Left forelimb (tissue), 1 donor: Measurements from ENCODE around the gene CA11.
"Not testable (repeated sequence)": the region's sequence is repeated elsewhere in the genome, so short reads cannot be mapped to it uniquely, and the experiment has no call there.

Source experiments
- DNase-seq: peaks from one replicate; pipeline ENCODE4 v3.0.0-alpha.2; 2018; ENCODE audit warnings: low spot score

CA11 gene

DNA sequence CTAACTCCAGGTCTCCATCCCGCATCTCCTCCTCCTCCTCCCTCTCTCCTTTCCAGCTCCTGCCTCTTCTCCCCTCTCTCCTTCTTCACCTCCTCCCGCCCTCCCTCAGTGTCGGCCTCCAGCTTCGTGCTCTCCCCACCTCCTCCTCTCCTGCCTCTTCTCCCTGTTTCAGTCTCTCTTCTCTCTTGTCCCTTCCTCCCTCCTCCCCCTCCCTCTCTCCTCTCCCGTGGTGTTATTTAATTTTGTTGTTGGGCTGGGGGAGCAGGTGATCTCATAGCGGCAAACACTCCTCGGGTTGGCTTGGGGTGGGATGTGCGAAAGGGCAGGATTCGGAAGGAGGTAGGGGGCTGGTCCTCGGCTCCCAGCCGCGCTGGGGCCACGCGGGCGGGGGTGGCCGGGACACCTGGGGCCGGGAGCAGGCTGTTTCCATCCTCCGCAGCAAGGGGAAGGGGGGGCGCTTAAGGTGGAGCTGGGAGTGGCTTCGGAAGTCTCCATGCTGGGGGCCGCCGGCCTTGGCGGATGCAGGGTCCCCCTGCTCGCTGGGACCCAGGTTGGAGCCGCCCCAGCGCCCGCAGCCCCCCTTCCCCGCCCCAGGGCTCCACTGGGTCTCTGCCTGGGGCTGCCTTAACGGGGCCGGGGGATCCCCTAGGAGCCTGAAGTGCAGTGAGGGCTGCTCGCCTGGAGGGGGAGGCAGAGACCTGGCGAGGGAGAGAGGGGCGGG, at the start of gene CA11:
Gene CA11, minus strand, starts transcription at position 187 of the 721 bp plus-strand sequence. CDS start 555 bp downstream, outside the sequence.
- peak; percentile 97 for DNase-seq

DNA sequence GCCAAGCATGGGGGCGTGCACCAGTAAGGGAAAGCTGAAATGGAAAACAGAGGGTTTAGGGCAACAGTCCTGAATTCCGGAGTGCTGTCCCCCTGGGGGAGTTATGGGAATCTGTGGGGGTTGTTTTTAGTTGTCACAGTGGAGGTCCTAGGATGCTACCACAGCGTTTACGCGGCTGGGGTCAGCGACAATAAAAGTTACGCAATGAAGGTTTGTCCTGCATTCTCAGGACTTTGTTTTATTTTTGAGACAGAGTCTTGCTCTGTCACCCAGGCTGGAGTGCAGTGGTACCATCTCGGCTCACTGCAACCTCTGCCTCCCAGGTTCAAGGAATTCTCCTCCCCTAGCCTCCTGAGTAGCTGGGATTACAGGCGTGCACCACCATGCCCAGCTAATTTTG, 47.6 kb upstream of the CA11 start:
- DNase-seq, result not testable (repeated sequence)

DNA sequence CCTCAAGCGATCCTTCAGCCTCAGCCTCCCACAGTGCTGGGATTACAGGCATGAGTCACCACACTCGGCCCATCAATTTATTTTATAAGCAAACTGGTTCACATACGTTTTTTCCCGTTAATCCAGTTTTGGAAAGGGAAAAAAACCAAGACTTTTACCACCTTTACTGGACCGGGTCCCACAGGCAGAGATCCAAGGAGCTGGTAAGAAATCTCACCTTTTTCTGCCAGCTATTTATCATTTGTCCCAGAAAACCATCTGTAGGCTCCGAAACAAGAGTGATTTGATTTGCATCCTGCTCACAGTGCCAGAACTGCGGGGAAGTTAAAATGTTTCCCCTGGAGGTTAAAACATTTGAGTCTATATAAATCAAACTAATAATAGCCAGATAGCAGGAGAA, 43.5 kb upstream of the CA11 start:
- no peak for DNase-seq

DNA sequence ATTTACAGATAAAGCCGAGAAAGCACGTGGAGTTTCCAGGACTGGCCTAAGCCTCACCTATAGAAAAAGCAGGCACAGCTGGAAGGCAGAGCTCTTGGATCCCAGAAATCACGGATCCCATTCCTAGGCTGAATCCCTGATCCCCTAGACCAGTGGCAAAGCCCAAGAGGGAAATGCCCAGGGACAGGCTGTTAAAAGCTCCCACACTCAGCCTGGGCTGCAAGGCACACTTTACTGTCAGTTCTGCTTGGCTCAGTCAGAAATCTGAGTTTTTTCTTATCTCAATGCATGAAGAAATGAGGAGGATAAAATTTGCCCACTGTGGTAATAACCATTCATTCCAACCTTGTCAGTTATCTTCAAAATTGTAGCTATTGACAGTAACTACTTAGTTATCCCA, 41.8 kb upstream of the CA11 start:
- no peak for DNase-seq

DNA sequence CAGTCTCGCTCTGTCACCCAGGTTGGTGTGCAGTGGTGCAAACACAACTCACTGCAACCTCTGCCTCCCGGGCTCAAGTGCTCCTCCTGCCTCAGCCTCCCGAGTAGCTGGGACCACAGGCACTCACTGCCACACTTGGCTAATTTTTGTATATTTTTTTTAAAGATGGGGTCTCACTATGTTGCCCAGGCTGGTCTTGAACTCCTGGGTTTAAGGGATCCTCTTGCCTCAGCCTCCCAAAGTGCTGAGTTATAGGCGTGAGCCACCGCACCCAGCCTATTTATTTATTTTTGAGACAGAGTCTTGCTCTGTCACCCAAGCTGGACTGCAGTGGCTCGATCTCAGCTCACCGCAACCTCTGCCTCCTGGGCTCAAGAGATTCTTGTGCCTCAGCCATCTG, 40.6 kb upstream of the CA11 start:
- DNase-seq, result not testable (repeated sequence)

DNA sequence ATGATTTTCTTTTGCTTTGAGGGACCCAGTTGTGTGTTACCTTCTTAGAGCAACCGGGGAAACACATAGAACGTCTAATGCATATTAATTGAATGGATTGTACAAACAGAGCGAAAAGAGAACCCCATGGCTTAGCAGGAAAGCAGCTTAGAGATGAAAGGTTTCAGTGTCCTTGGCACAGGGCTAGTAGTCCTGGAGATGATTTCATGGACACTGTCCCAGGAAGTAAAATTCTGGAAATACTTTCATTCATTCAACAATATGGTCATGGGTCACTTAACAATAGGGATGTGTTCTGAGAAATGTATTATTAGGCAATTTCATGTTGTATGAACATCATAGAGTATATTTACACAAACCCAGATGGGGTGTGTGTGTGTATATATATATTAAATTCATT, 40.1 kb upstream of the CA11 start:
- DNase-seq, result no peak

DNA sequence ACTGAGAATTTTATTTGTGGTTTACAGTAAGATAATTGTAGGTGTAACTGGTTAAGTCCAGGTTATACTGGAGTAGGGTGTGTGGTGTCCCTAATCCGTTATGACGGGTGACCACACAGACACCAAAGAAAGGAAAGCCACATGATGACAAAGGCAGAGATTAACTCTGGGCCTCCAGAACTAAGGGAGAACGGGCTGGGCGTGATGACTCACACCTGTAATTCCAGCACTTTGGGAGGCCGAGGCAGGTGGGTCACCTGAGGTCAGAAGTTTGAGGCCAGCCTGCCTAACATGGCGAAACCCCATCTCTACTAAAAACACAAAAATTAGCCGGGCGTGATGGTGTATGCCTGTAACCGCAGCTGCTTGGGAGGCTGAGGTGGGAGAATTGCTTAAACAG, 39.6 kb upstream of the CA11 start:
- DNase-seq, result no peak

DNA sequence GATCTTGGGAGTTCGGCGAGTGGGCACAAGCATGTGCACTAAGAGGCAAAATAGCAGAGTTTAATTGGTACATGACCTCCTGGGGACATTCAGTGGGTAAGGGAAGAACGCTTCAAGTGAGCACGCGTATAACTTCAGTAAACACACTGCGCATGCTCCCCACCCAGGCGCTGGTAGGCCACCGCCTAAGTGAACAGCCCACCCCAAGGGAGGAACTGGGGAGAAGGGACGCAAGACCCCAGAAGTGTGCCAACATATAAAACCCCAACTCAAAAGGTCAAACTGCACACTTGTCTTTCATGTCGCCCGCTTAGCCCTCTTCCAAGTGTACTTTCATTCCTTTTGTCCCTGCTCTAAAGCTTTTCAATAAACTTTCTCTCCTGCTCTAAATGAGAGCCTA, 37.4 kb upstream of the CA11 start:
- no peak for DNase-seq

DNA sequence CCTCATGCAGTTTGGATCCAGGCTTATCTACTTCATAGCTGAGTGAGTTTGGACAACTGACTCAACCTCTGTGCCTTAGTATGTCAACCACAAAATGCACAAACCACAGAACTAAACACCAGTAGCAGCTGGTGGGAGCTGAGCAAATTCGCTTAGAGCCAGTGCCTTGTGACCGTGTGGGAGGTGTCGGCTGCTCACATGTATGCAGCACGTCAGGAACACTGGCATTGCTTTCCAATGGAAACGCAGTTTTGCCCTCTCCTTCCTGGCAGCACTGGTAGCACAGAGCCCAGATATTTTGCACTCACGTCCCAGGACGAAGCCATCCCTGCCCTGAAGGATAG, 35.1 kb upstream of the CA11 start:
- no peak for DNase-seq

DNA sequence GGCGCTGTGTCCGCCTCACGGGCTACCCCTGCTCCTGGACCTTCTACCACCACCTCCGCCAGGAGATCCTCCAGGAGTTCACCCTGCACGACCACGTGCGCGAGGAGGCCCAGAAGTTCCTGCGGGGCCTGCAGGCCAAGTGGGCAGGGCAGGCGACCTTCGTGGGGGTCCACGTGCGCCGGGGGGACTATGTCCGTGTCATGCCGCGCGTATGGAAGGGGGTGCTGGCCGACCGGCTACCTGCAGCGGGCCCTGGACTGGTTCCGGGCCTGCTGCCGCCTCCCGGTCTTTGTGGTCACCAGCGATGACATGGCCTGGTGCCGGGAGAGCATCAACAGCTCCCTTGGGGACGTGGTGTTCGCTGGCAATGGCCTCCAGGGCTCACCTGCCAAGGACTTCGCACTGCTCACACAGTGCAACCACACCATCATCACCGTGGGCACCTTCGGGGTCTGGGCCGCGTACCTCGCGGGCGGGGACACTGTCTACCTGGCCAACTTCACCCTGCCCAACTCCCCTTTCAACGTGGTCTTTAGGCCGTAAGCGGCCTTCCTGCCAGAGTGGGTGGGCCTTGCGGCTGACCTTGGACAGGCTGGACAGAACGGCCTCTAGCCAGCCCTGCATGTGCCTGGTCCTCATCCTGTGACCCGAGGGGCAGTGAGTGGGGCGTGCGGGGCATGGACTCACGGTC, 34.6 kb upstream of the CA11 start:
- DNase-seq, result no peak

DNA sequence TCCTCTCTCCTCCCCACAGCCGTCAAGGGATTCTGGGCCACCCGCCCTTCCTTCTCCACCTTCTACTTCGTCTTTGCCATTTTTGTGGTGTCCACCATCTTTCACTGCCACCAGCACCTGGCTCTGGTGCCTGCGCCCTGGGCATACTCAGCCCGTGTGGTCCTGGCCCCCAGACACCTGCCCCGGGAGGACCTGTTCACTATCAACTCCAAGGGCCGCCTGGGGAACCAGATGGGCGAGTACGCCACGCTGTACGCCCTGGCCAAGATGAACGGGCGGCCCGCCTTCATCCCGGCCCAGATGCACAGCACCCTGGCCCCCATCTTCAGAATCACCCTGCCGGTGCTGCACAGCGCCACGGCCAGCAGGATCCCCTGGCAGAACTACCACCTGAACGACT, 34.0 kb upstream of the CA11 start:
- DNase-seq, result not testable (repeated sequence)

DNA sequence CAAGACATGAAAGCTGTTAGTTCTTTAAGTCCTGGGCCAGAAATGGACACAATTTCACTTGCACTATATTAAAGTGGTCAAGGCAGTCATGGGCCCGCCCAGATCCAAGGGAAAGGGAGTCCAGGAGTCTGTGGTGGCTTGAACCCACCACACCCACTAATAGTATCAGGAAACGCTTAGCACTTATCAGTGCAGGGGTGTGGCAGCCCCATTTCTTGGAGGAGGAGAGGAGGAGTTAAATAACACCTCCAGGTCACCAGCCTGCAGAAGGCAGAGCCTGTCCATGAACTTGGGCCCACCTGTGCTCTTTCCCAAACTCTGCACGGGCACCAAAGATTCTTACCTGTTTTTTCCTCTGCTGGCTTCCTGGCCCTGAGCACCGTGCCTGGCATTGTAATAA, 32.2 kb upstream of the CA11 start:
- DNase-seq, result no peak

DNA sequence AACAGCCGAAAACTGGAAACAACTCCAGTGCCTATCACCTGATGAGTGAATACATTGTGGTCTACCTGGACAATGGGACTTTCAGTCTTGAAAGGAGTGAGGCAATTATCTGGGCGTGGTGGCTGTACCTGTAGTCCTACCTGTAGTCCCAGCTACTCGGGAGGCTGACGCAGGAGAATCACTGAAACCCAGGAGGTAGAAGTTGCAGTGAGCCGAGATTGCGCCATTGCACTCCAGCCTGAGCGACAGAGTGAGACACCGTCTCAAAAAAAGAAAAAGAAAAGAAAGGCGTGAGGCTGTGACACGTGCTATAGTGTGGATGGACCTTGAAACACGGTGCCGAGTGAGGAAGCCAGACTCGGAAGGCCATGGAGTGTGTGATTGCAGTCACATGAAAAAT, 30.9 kb upstream of the CA11 start:
- DNase-seq, result no peak

DNA sequence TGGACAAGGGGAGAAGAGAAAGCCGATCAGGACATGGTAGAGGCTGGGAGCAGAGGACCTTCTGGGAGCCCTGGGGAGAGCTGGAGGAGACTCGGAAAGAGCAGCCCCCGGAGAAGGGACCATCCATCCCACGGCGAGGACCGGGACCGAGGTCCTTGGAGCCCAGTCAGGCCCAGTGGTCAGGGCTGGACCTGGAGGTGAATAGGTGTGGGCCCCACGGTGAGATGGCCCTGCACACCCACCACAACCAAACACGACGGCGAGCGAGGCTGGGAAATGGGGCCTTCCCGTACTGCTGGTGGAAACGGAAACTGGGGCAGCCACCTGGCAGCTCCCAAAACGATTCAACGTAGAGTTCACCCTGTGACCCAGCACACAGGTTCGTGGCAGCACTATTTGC, 30.5 kb upstream of the CA11 start:
- DNase-seq, result no peak

DNA sequence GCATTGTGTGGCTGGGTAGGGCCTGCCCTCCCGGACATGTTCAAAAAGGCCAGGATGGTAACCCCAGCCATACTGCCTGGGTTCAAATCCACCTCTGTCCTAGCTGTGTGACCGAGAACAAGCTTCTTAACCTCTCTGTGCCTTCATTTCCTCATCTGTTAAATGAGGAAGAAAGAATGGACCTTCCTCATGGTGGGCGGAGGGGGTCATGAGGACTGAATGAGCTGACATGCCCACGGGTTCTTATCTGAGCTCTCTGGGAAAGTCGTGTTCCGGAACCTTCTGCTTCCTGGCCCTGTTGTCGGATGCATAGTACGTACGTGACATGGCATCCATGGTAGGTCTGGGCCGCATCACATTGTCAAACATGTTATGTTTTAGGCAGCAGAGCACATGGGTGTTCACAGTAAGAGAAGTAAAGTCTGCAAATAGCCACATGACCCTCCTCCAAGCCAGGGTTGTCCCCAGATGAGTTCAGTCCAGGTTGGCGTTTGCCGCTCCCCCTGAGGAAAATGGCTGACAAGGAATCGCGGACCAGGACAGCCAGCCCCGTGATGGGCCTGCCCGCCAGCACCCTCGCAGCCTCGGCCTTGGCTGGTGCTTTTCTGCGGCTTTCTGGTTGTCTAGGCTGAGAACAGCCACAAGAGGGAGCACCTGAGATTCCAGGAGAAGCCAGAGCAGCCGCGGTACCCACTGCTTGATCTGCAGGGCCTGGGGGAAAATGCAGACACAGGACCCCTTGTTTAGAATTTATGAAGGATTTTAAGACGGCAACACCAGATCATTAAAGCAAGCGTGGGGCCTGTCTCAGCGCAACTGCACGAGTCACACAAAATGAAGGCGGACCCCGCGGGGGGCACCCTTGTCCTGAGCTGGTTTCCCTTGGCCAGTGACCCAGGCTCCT, 29.2 kb upstream of the CA11 start:
- DNase-seq, result peak; percentile 82

DNA sequence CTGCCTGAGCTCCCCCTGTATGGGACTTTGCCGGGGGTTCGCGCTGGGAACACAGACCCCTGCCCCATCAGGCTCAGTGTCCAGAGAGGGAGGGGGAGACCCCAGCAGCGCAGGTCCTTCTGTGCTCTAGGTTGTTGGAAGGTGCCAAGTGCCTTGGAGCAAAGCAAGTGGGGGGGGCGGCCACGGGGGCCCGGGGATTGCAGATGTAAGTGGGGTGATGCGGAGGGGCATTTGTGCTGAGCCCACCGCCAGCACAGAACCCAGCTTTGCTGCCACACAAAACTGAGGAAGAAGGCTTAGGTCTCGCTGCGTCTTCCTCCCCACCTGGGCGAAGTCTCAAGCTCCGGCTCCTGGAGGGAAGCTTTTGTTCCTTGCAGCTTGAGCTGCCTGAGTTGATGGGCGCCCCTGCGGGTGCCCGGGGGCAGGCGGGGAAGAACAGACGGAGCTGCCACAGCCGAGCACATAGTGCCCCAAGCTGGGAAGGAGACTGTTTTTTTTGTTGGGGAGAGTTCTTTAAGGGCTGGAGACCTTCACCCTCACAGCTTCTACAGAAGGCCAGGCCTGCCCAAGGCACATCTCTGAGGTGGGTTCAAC, 28.3 kb upstream of the CA11 start:
- no peak for DNase-seq

DNA sequence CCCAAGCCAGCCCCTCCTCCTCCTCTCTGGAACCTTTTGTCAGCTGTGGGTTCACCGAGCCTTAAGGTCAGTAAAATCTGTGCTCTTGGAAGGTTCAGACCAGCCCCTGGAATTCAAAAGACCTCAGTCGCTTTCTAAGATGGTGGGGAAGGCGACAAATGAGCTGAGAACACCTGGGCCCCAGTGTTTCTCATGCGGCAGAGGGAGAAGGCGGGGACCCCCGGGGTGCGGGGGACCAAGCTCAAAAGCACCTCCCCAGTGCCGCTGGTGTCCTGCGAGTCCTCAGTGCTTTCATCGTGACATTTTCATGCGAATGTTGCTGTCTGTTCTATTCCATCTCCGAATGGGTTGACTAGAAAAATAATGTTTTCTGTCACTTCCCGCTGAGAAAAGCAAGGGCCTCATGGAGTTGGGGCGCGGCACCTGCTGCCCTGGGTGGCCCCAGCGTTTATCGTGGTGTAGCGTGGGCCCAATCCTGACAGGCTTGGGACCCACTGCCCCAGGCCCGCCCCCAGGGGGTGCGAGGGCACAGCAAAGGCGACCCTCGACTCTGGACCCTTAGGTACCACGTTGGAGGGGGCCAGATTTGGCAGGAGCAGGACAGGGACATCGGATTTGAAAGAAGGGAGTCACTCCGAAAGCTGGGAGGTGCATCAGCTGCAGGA, 27.6 kb upstream of the CA11 start:
- DNase-seq, result no peak

DNA sequence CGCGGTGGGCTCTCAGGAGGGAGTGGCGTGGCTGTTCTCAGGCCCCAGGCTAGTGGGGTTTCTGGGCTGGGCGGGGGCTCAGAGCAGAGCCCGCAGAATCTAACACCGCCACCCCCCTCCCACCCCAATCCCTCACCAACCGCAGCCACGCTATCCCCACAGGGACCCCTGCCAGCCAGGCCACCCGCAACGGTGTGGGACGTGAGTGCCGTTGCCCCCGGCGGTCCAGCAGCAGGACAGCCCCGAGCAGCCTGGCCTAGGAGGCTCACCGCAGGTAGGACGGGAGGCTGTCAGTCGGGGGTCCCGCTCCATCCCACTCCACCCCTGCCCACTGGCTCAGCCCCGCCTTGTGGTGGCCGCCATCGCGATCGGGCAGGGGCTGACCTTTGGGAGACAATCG, 27.0 kb upstream of the CA11 start, which contains the start of gene NTN5:
Gene NTN5, minus strand, starts transcription at position 24 of the 400 bp plus-strand sequence. CDS start 2,031 bp downstream, outside the sequence.
- no peak for DNase-seq

DNA sequence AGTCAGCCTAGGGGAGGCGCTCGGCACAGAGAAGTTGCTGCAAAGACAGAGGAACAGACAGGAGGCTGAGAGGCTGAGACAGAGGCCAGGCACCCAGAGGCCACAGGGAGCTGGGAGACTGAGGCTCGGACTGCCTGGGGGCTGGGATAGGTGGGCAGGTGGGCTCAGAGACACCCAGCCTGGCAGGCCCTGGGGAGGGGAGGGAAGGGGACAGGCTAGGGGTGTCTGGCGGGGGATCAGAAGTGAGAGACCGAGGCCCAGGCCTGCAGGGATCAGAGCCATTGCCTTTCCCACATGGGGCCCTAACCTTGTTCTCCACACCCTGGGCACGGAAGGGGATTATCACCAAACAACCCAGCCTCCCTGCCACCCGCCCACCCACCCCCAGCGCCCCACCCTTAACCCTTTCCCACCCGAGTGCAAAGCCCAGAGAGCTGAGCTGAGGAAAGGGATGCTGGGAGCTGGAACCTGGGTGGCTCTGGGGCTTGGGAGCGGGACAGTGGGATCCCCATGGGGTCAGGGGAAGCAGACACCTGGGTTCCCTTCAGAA, 25.5 kb upstream of the CA11 start:
- DNase-seq, result no peak

DNA sequence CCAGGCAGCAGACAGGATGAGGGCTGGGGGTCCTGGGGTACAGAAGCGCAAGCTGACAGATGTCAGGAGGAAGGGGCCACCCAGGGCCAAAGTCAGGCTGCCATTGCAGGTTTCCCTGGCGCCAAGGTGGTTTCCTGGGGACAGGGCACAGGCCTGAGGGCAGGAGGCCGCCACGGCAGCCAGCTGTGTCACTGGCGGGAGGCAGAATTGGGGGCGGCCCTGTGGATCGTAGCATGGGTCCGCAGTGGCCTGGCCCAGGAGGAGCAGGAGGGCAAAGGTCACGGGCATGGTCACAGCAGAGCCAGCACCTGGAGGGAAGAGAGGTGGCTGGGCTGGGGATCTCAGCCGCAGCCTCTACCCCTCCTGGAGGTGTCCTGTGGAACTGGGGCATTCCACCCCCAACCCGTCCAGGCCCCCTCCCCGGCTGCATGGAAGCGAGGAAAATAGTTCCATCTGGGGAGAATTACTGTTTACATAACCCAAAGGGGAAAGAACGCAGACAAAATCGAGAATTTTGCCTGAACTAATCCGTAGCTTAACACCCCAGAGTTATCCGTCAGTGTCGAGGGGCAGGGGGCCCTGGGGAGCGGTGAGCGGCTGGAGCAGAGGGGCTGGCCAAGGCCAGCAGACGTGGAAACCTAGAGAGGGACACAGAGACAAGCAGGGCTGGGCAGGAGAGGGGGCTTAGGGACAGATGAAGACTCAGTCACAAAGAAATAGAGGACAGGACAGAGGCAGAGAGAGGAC, 24.9 kb upstream of the CA11 start:
- DNase-seq, result no peak
